C4-2B (cell line): ENCODE measurements around the gene ITIH2.
"Not testable (repeated sequence)": the region's sequence is repeated elsewhere in the genome, so short reads cannot be mapped to it uniquely, and the experiment has no call there.

Experiments used
- H3K27ac ChIP-seq: fragments of 450-650 bp; 2 replicates; pipeline ENCODE4 v1.5.1; 2017
- CTCF ChIP-seq: fragments of 450-650 bp; conservative IDR thresholded peaks from 2 replicates; pipeline ENCODE4 v1.5.1; 2017; ENCODE audit warnings: mild to moderate bottlenecking
- ZFX ChIP-seq: fragments of 450-650 bp; IDR thresholded peaks from 2 replicates; pipeline ENCODE4 v1.6.1; 2017

The ITIH2 gene

GRCh38 chr10:7738536-7739407 lies 35.7 kb downstream of the ITIH2 start:
- H3K27ac ChIP-seq = no peak overlapping the region
- no peak for TF ChIP-seq ZFX
- no peak for TF ChIP-seq CTCF

GRCh38 chr10:7744307-7744706 lies 41.2 kb downstream of the ITIH2 start:
- H3K27ac ChIP-seq = no peak overlapping the region
- TF ChIP-seq ZFX (no peak), CTCF (no peak)

GRCh38 chr10:7748637-7749036 lies 45.5 kb downstream of the ITIH2 start:
- not testable (repeated sequence) for H3K27ac ChIP-seq

GRCh38 chr10:7750222-7750621 lies 47.1 kb downstream of the ITIH2 start:
- H3K27ac ChIP-seq = no peak overlapping the region
- TF ChIP-seq CTCF (no peak), ZFX (no peak)

GRCh38 chr10:7752251-7752650 lies 49.1 kb downstream of the ITIH2 start:
- TF ChIP-seq ZFX = no peak
- TF ChIP-seq CTCF = no peak
- H3K27ac ChIP-seq = no peak overlapping the region

- H3K27ac ChIP-seq = no peak overlapping the region
- TF ChIP-seq CTCF (no peak), ZFX (no peak)
Measured at GRCh38 chr10:7755103-7755502, 52.0 kb downstream of the ITIH2 start.

GRCh38 chr10:7756360-7756992 lies 53.4 kb downstream of the ITIH2 start:
- H3K27ac ChIP-seq = no peak overlapping the region
- TF ChIP-seq CTCF = peak; percentile 90
- no peak for TF ChIP-seq ZFX

GRCh38 chr10:7763929-7764328 lies 60.8 kb downstream of the ITIH2 start:
- H3K27ac ChIP-seq = no peak overlapping the region
- TF ChIP-seq ZFX = no peak
- no peak for TF ChIP-seq CTCF
